ENCODE data around the gene MICAL1. TPM values are rescaled to one million over a fixed set of nuclear protein-coding genes. Genes with fewer than 3 reads are reported as not detected.

The MICAL1 gene
- polyA plus RNA-seq, 1 donor from 2014 or later, result 54.2 TPM

DNA sequence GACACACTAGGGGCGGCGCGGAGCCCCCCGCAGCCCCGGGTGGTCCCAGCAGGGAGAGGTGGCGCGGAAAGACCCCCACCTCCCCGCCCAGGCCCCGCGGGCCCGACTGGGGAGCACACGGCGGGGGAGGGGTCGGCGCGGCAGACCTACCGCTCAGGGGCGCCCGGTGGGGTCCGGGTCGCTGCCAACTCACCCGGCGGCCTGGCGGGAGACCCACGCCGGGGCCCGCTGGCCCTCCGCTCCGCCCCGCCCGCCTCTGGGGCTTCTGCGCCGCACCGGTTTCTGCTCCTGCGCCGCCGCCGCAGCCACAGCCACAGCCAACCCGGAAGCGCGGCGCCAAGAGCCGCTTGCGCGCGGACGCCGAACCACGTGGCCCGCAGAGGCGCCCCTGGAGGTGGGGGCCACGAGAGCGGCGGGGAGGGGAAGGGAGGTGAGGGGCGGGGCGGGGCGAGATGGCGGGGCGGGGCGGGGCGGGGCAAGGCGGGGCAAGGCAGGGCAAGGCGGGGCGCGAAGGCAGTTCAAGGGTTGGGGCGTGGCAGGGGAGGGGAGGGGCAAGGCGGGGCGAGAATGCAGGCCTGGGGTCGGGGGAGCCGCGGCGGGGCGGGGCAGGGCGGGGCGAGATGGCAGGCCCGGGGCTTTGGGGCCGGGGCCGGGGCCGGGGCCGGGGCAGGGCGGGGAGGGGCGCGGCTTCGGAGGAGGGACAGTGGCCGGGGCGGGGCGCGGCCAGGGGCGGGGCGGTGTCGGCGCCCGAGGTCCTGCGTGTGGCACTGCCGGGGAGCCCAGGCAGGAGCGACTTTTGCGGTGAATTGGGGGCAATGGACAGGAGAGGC lies 27.5 kb upstream of the MICAL1 start, which contains the start of gene ZBTB24:
TSS of gene ZBTB24 (minus strand) at position 315 of the 830 bp plus-strand sequence. CDS start 1,193 bp downstream, outside the sequence.
- Histone ChIP-seq H3K27ac (ENCODE audit: low read length) (no peak within 1 kb of the TSS), H3F3A (ENCODE audit: insufficient read depth, low read length, poor library complexity, severe bottlenecking) (no peaks in the 10 kb centered on the region)

DNA sequence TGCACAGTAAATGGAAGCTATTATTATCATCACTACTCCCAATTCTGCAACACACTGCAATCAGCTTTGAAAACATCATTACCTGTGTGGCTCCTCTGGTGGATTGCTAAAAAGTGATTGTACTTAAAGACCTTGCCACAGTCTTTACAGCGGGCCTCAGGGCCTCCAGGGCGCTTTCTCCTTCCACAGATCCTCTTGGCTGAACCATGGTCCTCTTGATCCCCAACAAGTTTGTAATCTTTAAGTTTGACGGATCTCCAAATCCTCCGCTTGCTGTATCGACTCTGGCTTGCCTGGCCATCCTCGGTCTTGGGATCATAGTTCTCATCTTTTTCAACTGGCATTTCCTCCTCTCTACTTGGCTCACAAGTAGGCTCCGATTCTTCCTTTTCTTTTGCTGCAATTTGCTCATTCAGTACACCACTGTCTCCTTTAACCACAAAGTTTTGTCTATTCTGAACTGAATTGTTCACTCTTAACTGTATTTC lies 25.5 kb upstream of the MICAL1 start:
- Histone ChIP-seq H3K4me3 (ENCODE audit: low read length) (peak overlapping the region; percentile 29), H3K9me2 (ENCODE audit: insufficient read depth, low read length) (no peaks in the 10 kb centered on the region)

More for the DNA sequence above, 27.5 kb upstream of the MICAL1 start, which contains the start of gene ZBTB24:
- H3K9me2 ChIP-seq (ENCODE audit: insufficient read depth, low read length), result no peaks in the 10 kb centered on the region
- H3K9ac ChIP-seq (ENCODE audit: low read length), result peak within 1 kb of the TSS; percentile 63
- H3K27me3 ChIP-seq (ENCODE audit: insufficient read depth, low read depth, low read length), result no peaks in the 10 kb centered on the region
- H3K9me3 ChIP-seq (ENCODE audit: low read length), result no peaks in the 10 kb centered on the region
- peak within 1 kb of the TSS; percentile 74 for H3K4me3 ChIP-seq (ENCODE audit: low read length)
- no peaks in the 10 kb centered on the region for H3K36me3 ChIP-seq (ENCODE audit: insufficient read depth, low read length)
- TF ChIP-seq POLR2AphosphoS5 (IDR thresholded peaks at IDR 0.05) (peak; percentile 40), CTCF (IDR thresholded peaks at IDR 0.05; ENCODE audit: poor library complexity, severe bottlenecking) (peak; percentile 22), MXI1 (conservative IDR thresholded peaks at IDR 0.05; ENCODE audit: poor library complexity, severe bottlenecking) (peak; percentile 90), TAF1 (IDR thresholded peaks at IDR 0.05; ENCODE audit: low read depth) (no peak)
- H4K20me1 ChIP-seq (ENCODE audit: insufficient read depth), result no peaks in the 10 kb centered on the region
- peak within 1 kb of the TSS; percentile 91 for H3K4me2 ChIP-seq (ENCODE audit: low read length)
- no peaks in the 10 kb centered on the region for H3K79me2 ChIP-seq (replicated peaks; ENCODE audit: insufficient read depth, low read length)
- H2AFZ ChIP-seq (ENCODE audit: low read depth, low read length), result peak within 1 kb of the TSS; percentile 3

More for the DNA sequence above, 25.5 kb upstream of the MICAL1 start:
- H3F3A ChIP-seq (ENCODE audit: insufficient read depth, low read length, poor library complexity, severe bottlenecking), result no peaks in the 10 kb centered on the region
- H3K79me2 ChIP-seq (replicated peaks; ENCODE audit: insufficient read depth, low read length), result no peaks in the 10 kb centered on the region
- no peaks in the 10 kb centered on the region for H3K27me3 ChIP-seq (ENCODE audit: insufficient read depth, low read depth, low read length)
- no peaks in the 10 kb centered on the region for H4K20me1 ChIP-seq (ENCODE audit: insufficient read depth)
- TF ChIP-seq POLR2AphosphoS5 (IDR thresholded peaks at IDR 0.05) (no peak), TAF1 (IDR thresholded peaks at IDR 0.05; ENCODE audit: low read depth) (no peak), EZH2 (IDR thresholded peaks at IDR 0.05; ENCODE audit: borderline replicate concordance, insufficient read depth, low read length, poor library complexity, severe bottlenecking) (no peak), MXI1 (conservative IDR thresholded peaks at IDR 0.05; ENCODE audit: poor library complexity, severe bottlenecking) (no peak), SMC3 (conservative IDR thresholded peaks at IDR 0.05; ENCODE audit: poor library complexity) (no peak), EP300 (conservative IDR thresholded peaks at IDR 0.05; ENCODE audit: poor library complexity, severe bottlenecking) (no peak), RAD21 (conservative IDR thresholded peaks at IDR 0.05) (no peak)
- TF ChIP-seq, protein P1, sequence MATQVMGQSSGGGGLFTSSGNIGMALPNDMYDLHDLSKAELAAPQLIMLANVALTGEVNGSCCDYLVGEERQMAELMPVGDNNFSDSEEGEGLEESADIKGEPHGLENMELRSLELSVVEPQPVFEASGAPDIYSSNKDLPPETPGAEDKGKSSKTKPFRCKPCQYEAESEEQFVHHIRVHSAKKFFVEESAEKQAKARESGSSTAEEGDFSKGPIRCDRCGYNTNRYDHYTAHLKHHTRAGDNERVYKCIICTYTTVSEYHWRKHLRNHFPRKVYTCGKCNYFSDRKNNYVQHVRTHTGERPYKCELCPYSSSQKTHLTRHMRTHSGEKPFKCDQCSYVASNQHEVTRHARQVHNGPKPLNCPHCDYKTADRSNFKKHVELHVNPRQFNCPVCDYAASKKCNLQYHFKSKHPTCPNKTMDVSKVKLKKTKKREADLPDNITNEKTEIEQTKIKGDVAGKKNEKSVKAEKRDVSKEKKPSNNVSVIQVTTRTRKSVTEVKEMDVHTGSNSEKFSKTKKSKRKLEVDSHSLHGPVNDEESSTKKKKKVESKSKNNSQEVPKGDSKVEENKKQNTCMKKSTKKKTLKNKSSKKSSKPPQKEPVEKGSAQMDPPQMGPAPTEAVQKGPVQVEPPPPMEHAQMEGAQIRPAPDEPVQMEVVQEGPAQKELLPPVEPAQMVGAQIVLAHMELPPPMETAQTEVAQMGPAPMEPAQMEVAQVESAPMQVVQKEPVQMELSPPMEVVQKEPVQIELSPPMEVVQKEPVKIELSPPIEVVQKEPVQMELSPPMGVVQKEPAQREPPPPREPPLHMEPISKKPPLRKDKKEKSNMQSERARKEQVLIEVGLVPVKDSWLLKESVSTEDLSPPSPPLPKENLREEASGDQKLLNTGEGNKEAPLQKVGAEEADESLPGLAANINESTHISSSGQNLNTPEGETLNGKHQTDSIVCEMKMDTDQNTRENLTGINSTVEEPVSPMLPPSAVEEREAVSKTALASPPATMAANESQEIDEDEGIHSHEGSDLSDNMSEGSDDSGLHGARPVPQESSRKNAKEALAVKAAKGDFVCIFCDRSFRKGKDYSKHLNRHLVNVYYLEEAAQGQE (IDR thresholded peaks at IDR 0.05; ENCODE audit: borderline replicate concordance), result no peak
- no peak overlapping the region for H3K27ac ChIP-seq (ENCODE audit: low read length)
- no peaks in the 10 kb centered on the region for H3K9me3 ChIP-seq (ENCODE audit: low read length)
- no peak overlapping the region for H3K4me2 ChIP-seq (ENCODE audit: low read length)
- H3K36me3 ChIP-seq (ENCODE audit: insufficient read depth, low read length), result no peaks in the 10 kb centered on the region
- no peak overlapping the region for H2AFZ ChIP-seq (ENCODE audit: low read depth, low read length)
- no peak overlapping the region for H3K9ac ChIP-seq (ENCODE audit: low read length)

All from neural cell (in vitro differentiated cells).